ENCODE results near the gene FBXW11.
"Not testable (repeated sequence)": the region's sequence is repeated elsewhere in the genome, so short reads cannot be mapped to it uniquely, and the experiment has no call there.

The FBXW11 gene

DNA sequence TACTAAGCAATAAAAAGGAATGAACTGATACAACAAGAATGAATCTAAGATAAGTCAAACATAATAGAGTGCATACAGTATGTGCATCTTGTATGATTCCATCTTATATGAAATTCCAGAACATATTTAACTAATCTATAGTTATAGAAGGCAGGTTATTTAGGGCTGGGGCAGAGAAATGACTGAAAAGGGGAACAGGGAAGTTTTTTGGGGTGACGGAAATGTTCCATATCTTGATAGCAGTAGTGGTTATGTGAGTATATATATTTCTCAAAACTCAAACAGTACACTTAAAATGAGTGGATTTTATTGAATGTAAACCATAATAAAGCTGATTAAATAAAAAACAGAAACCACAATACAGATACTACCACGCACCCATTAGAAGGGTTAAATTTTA lies 24.6 kb downstream of the FBXW11 start:
- no peak for DNase-seq (ENCODE audit: low read depth)

DNA sequence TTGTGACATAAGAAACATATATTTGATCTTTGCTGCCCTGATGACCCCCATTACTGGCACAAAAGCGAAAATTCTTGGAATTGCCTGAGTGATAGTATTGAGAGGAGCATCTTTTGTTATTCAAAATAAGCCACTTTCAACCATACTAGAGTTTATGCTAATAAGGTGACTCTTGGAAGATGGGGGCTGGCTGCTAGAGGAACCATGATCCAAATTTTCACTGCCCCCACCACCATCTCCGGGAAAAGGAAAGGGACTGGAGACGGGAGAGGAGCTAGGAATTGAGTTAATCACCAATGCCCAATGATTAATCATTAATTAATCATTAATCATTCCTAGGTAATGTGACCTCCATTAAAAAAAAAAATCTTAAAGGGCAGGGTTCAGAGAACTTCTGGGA lies 25.6 kb downstream of the FBXW11 start:
- DNase-seq (ENCODE audit: low read depth): no peak

DNA sequence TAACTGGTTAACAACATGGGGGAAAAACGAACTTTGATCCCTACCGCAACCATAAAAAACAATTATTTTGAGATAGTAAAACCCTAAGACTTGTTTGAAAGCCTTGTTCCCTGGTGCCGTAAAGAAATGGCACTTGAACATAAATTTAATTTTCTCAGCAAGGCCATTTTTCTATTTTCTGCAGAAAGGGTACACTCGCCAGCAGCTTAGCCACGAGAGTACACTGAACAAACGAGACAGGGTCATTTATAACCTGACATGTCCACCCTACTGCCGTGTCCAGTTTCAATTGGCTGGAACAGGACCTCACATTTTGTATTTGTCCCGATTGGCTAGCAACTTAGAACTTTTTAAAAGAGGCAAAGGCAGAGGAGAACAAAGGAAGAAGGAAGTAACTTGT lies 26.8 kb downstream of the FBXW11 start:
- no peak for DNase-seq (ENCODE audit: low read depth)

DNA sequence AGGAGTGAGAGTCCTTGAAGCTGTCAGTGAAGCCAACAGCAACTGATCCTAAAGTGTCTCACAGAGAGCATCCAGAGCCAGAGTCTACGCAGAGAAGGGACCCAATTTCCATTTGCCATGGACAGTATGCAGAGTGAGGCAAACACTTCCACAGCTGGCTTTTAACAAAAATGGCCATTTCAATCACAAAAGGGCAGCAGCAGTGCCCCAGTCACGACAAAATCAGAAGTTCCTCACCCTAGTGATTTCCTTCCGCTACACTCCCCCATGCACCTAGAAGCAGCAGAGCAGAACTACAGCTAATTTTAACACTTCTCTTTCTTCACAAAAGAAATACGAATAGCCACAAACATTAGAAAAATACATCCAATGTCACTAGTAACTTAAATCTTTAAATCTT lies 27.9 kb downstream of the FBXW11 start:
- DNase-seq (ENCODE audit: low read depth): no peak

DNA sequence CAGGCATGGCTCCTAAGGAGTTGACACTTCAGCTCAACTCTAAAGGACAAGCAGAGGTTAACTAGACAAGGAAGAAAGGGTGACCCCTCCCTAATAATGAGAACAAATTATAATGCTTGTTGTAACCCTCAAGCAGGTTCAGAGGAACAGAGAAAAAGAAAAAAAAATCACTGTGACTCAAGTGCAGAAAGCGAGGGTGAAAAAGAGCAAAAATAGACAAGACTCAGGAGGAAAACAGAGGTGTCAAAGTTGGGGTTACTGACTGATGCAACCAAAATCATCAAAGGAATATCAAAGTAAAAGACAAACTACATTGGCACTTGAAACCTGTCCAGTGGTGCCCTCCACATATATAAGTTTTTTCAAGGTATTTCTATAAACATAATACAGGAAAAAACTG lies 28.4 kb downstream of the FBXW11 start:
- no peak for DNase-seq (ENCODE audit: low read depth)

DNA sequence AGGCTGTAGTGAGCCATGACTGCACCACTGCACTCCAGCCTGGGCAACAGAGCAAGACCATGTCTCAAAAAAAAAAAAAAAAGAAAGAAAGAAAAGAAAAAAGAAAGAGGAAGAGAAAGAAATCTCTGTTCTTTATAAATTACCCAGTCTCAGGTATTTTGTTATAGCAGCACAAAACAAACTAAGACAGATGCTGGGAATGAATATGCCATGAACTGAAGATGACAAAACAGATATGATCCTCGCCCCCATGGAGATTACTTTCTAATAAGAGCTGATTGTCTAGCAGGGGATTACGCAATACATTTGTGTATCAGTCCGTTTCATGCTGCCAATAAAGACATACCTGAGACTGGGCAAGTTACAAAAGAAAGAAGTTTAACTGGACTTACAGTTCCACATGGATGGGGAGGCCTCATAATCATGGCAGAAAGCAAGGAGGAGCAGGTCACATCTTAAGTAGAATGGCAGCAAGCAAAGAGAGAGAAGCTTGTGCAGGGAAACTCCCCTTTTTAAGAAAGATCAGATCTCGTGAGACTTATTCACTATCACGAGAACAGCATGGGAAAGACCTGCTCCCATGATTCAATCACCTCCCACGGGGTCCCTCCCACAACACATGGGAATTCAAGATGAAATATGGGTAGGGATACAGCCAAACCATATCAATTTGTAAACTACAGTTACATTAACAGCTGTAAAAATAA lies 29.0 kb downstream of the FBXW11 start:
- not testable (repeated sequence) for DNase-seq (ENCODE audit: low read depth)

DNA sequence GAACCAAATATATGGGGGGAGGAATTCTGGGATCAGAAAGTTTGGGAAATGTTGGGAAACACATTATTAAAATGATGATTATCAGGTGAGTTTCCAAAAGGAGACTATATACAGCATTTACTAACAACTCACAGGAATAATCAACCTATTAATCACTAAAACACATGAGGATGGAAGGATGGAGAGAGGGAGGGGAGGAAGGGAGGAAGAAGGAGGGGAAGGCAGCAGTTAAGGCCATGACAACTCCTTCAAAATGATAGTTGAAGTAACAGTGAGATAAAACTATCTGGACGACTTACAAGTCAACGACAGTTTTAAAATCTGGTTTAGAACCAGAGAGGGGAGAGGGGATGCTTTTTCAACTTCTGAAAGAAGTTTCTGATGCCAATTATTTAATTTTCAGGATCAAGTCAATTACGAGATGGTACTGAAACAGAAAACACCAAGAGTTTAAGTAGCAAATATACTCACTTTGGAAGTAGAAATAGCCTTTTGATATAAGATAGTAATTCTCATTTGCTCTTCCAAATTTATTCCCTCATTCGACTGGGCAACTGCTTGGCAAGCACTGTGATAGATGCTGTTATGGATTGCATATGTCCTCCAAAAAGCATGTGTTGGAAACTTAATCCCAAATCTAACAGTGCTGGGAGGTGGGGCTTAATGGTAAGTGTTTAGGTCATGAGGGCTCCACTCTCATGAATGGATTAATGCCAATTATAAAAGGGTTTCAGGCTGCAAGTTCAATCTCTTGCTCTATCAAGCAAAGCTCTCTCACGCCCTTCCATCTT lies 30.4 kb downstream of the FBXW11 start:
- DNase-seq (ENCODE audit: low read depth): no peak

DNA sequence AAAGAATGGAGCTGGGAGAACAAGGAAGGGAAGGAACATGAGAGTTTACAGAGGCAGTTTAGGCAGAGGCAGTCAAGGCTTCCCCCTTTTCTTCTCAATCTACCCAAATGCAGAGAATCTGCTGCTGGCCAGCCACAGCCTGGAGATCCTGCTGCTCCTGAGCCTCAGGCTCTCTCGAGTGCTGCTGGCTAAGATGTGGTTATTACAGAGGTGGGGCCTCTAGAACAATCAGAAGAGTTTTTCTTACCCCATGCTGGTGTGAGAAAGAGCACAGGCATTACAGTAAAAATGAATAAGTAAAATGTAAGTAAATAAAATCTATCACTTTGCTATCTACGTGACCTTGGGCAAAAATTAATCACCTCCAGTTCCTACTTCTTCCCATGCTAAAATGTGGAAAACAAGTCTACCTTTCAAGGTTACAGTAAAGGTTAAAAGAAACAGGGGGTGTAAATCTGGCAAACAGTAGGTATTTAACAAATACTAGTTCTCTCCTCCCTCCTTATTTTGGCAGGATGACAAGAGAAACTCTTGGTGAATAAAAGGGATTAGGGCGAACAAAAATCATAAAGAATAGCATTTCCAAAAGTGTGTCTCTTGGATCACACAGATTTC lies 31.1 kb downstream of the FBXW11 start:
- no peak for DNase-seq (ENCODE audit: low read depth)

DNA sequence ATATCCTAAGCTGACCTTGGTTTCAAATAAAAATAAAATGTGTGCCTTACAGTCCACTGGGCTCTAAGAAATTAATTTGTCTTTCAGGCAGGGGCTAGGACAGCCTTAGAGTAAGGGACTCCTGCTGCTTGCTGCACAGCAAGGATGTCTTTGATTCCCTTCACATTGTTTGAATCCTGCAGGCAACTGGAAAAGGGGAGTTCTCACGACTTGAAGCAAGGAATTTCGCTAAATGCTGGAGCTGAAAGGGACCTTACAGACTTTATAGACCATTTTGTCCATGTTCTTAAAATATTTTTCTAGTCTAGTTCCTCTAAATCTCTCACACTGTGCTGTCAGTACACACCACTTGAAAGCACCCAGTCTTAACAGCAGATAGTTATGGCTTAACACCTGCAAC lies 35.6 kb downstream of the FBXW11 start:
- no peak for DNase-seq (ENCODE audit: low read depth)

DNA sequence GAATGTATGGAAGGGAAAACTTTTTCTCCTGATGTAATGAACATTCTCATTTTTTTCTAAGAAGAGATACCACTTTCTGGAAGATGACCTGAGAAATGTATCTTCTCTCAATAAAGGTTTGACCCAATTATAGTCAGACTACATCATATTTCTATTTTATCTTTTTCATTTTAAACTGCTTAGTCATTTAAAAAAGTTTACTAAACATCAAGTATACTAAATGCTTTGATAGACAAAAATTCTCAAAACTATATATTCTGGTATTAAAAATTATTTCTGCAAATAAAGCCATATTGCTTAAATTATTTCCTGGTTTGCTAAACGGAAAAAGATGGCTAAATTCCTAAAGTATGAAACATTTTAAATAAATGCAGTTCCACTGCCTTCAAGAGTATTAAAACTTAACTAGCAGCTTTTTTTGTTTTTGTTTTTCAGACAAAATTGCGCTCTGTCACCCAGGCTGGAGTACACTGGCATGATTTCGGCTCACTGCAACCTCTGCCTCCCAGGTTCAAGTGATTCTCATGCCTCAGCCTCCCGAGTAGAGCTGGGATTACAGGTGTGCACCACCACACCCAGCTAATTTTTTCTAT lies 37.1 kb downstream of the FBXW11 start:
- DNase-seq (ENCODE audit: low read depth): no peak

DNA sequence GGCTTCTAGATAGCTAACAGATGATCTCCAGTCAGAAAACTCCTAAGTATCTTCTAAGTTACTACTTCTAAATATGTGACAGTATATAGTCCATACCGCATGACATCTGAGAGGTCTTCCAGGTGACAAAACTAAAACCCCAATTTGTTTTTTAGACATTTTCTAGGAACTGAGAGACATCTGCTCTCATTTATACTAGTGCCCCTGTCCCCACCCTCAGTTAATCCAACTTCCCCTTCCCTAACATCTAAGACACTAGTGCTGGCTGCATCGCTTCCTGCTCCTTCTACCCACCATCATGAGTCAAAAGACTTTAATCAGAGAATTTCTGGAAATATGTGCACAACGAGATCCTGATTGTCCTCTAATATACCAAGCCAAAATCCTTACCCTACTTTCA lies 37.9 kb downstream of the FBXW11 start:
- DNase-seq (ENCODE audit: low read depth): no peak

DNA sequence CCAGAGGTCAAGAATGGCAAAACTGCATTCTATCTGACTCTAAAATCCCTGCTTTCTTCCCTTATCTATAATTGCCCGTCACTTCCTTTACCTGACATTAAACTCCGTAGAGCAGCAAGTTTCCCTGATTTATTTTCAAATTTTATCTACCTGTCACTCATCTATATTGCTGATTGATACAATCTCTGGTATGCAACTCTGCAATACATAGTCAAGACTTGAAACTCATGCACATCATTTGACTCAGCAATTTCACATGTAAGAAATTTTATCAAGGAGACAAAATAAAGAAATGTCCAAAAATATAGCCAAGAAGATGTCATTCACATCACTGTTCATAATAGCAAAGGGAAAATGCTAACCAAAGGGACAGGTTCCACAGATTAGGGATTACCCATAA lies 39.5 kb downstream of the FBXW11 start:
- DNase-seq (ENCODE audit: low read depth): no peak

DNA sequence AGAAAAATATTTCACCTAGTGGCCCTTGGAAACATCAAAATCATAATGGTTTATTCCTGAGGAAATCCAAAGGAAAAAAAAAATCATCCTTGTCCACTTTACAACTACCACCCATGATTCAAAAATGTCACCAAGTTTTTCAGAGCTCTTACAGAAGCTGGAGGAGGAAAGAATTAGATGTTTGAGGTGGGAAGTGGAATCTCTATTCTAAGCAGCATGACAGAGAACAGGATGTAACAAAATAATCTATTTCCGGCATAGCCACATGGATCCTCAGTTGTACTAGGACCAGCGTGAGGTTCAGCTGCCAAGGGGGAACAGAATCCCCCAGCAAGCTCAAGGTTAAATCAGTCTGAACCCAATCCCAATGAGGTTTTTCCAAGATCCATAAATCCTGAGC lies 40.2 kb downstream of the FBXW11 start:
- no peak for DNase-seq (ENCODE audit: low read depth)

DNA sequence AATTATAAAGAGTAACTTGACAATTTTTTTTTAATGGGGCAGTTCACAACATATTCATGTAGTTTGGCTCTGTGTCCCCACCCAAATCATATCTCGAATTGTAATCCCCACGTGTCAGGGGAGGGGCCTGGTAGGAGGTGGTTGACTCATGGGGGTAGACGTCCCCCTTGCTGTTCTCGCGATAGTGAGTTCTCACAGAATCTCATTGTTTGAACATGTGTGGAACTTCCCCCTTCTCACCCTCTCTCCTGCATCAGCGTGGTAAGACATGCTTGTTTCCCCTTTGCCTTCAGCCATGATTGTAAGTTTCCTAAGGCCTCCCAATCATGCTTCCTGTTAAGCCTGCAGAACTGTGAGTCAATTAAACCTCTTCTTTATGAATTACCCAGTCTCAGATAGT lies 40.7 kb downstream of the FBXW11 start:
- DNase-seq (ENCODE audit: low read depth): no peak

DNA sequence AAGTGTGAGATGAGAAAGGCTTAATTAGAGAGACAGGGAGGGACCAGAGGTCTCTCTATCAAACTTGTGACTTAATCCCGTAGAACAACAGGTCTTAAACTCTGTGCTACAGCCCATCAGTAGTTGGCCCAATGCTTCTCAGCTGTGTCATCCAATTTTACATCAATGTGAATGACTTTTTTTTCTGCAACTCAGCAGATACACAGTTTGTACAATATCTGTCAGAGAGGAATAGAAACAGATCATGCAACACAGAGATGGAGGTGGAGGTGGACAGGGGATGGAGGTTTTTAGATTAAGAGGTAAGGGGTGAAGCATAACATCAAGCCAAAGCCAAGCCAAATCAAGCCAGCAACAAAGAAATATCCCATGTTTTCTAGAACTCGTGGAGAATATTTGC lies 43.0 kb downstream of the FBXW11 start:
- DNase-seq (ENCODE audit: low read depth): no peak

DNA sequence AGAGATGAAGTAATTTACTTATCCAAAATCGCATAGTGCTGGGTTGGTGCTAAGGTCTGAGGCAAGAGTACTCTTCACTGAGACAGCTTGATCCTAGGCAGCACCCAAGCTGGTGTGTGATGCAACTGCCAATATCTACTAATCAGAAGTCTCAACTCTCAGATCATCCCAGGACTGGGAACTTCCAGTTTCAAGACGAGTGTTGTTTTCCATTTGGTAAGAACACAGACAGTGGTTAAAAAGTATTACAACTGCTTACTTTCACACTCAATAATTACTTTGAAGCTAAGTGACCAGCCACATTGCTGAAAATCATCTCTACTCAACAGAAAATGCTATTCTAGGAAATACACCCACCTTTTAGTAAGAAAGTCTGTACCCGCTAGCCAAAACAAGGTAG lies 45.3 kb downstream of the FBXW11 start:
- DNase-seq (ENCODE audit: low read depth): no peak

DNA sequence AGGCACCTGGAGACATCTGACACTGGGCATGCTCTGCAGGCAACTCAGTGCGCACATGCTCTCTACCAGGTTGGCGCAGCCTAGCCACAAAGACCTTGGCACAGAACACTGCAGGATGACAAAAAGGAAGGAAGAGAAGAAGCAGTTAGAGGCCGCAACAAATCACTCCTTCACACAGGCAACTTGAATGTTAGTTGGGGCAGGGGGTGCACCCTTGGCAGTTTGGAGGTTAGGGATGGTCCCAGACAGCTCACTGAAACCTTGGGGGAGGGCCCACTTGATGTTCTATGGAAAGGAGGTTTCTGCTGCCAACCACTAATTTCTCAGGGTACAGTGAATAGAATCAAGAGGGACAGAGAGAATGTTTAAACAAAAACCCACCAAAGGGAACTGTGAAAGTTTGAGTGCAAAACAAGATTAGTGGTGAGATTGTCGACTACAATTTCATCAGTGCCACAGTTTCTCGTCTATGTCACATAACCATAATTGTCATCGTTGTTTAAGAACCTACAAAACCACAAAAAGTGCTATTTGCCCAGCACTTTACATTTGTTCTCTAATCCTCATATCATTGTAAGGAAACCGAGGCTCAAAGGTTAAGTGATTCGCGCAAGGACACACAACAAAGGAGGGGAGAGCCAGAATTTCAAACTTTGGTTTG lies 48.7 kb downstream of the FBXW11 start:
- DNase-seq (ENCODE audit: low read depth): no peak

DNA sequence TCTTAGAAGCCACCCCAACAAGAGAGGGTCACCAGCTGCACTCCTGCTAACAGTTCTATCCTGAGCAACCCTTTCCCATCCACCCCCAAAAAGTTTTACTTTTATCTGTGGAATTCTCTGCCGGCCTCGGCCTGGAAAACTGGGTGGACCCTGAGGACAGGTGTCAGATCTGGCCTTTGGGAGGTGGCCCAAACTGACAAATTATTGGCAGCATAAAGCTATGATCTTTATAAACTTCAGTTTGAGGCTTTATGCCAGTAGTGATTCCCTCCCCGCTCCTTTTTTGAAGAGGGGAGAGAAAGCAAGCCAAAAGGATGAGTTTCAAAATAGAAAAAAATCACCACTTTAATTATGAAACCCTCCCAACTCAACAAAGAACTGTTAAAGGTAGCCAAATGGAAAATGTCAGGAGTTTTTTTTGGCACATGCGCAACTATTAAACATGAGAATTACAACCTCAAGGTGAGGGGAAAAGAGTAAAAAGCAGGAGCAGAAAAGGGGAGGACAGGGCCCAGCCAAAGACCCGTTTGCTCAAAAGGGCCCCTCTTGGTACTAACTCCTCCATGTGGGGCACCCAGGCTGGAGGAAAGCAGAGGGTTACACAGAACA lies 49.4 kb downstream of the FBXW11 start:
- no peak for DNase-seq (ENCODE audit: low read depth)

DNA sequence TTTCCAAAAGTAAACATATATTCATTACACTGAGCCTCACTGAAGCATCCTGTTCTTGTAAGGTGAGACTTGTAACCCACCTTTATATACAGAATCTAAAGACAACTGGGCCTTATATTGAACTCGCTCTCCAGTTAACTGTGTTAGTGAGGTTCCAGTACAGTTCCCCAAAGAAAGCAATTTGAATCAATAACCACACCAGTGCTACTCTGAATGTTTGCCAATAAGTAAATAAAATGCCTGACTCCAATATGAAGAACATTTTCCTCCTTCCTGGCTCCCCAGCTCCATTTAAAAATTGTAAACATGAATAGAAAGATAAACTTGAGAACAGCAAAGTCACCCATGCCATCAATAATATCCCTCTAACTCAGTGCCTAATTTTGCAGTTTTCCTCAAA lies 50.1 kb downstream of the FBXW11 start:
- DNase-seq (ENCODE audit: low read depth): no peak

DNA sequence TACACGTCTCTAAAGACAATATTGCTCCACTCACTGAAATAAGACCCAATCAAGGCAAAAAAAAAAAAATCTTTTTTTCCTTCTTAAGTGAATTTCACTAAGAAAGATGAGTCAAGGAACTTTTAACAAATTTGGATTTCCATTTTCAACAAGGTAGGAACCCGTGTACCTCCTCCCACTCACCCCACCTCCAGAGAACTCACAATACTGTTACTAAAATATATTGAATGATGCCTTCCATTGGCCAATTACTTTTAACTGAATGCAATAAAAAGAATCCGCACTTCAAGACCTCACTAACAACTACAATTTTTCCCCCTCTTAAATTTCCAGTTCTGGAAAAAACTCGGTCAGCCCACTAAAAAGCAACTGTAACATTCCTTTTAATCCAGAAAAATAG lies 50.7 kb downstream of the FBXW11 start:
- no peak for DNase-seq (ENCODE audit: low read depth)

DNA sequence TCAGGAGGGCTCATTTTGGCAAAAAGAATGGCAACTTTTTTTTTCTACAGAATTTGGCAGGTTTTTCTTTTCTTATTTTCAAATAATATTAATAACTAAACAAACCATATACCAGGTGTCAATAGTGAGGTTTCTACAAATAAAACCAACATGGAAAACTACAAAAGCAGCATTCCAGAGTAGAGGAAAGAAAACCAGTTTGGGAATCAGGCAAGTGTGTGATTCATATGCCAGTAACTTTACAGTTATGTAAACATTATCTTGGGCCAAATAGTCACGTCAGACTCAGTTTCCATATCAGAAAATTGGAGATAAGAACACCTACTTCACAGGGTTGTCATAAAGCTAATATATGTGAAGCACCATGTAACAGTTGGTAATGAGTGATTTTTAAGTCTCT lies 51.7 kb downstream of the FBXW11 start:
- peak; percentile 74 for DNase-seq (ENCODE audit: low read depth)
